ENCODE measurements around the gene DIDO1. TPM values are rescaled to one million over a fixed set of nuclear protein-coding genes. Genes with fewer than 3 reads are reported as not detected.

DIDO1 gene
- total and polyA plus RNA-seq, 2 of the 13 experiments (the other 11 are each of a cell fraction or from before 2014, with no cell fraction given) = 75.0 to 75.1 TPM

DNA sequence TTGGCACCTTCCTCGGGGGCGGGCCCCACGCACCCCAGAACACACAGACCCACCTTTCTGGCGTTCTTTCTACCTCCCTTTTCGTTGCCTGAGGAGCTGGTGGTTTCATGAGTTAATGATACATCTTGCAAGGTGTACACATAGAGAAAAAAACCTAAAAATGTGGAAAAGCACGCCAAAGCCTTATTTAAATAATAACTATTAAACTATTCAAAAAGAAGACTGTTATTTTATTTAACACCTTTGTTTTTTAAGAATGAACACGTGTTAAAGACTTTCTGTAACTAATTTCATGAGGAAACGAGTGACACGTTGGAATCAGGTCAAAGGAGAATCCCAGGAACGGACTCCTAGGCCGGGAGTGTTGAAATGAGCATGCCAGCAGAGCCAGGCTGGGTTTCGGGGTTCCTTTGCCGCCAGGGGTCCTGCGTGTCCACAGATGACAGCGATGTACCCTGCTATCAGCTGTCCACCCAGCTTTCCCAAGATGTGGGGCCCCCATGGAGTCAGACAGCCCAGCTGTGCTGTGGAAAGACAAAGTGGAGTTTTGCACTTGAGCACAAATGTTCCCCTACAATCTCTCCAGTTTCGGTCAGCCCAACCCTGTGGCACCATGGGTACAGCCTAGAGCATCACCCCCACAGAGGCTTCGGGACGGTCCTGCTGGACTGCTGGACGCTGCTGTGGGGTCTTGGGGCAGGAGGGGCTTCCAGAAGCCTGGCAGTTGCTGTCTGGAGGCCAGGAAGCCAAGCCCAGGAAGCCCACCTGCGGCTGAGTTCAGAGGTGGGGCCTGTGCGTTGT lies 42.3 kb upstream of the DIDO1 start (continued):
- TF ChIP-seq, protein P1, sequence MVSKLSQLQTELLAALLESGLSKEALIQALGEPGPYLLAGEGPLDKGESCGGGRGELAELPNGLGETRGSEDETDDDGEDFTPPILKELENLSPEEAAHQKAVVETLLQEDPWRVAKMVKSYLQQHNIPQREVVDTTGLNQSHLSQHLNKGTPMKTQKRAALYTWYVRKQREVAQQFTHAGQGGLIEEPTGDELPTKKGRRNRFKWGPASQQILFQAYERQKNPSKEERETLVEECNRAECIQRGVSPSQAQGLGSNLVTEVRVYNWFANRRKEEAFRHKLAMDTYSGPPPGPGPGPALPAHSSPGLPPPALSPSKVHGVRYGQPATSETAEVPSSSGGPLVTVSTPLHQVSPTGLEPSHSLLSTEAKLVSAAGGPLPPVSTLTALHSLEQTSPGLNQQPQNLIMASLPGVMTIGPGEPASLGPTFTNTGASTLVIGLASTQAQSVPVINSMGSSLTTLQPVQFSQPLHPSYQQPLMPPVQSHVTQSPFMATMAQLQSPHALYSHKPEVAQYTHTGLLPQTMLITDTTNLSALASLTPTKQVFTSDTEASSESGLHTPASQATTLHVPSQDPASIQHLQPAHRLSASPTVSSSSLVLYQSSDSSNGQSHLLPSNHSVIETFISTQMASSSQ (IDR thresholded peaks at IDR 0.05; ENCODE audit: low read depth) = no peak
- TF ChIP-seq, protein P1 (CRISPR knock-in tag; IDR thresholded peaks at IDR 0.05; ENCODE audit: borderline replicate concordance) = 0 out of 2 replicates have a peak, but pooled peaks have one; percentile 25
- no peak for TF ChIP-seq RCOR2 (CRISPR knock-in tag; IDR thresholded peaks at IDR 0.05)
- TF ChIP-seq DNMT3B (CRISPR knock-in tag; conservative IDR thresholded peaks at IDR 0.05) = no peak
- TF ChIP-seq, protein P2, sequence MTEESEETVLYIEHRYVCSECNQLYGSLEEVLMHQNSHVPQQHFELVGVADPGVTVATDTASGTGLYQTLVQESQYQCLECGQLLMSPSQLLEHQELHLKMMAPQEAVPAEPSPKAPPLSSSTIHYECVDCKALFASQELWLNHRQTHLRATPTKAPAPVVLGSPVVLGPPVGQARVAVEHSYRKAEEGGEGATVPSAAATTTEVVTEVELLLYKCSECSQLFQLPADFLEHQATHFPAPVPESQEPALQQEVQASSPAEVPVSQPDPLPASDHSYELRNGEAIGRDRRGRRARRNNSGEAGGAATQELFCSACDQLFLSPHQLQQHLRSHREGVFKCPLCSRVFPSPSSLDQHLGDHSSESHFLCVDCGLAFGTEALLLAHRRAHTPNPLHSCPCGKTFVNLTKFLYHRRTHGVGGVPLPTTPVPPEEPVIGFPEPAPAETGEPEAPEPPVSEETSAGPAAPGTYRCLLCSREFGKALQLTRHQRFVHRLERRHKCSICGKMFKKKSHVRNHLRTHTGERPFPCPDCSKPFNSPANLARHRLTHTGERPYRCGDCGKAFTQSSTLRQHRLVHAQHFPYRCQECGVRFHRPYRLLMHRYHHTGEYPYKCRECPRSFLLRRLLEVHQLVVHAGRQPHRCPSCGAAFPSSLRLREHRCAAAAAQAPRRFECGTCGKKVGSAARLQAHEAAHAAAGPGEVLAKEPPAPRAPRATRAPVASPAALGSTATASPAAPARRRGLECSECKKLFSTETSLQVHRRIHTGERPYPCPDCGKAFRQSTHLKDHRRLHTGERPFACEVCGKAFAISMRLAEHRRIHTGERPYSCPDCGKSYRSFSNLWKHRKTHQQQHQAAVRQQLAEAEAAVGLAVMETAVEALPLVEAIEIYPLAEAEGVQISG (CRISPR knock-in tag; IDR thresholded peaks at IDR 0.05) = peak; percentile 64
- TF ChIP-seq RAD51 (IDR thresholded peaks at IDR 0.05; ENCODE audit: borderline replicate concordance) = no peak
- TF ChIP-seq, protein P3, sequence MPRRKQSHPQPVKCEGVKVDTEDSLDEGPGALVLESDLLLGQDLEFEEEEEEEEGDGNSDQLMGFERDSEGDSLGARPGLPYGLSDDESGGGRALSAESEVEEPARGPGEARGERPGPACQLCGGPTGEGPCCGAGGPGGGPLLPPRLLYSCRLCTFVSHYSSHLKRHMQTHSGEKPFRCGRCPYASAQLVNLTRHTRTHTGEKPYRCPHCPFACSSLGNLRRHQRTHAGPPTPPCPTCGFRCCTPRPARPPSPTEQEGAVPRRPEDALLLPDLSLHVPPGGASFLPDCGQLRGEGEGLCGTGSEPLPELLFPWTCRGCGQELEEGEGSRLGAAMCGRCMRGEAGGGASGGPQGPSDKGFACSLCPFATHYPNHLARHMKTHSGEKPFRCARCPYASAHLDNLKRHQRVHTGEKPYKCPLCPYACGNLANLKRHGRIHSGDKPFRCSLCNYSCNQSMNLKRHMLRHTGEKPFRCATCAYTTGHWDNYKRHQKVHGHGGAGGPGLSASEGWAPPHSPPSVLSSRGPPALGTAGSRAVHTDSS (CRISPR knock-in tag; conservative IDR thresholded peaks at IDR 0.05) = no peak; the same call in 1 of the 2 replicates
- peak; percentile 38; the same call in 1 of the 2 replicates for TF ChIP-seq HOXA3 (CRISPR knock-in tag; IDR thresholded peaks at IDR 0.05)
- TF ChIP-seq PHF5A (CRISPR knock-in tag; IDR thresholded peaks at IDR 0.05; ENCODE audit: low read depth, unreplicated experiment) = peak; percentile 89
- peak; percentile 99 for TF ChIP-seq PAF1 (CRISPR knock-in tag; IDR thresholded peaks at IDR 0.05)
- TF ChIP-seq ZNF235 (CRISPR knock-in tag; IDR thresholded peaks at IDR 0.05; ENCODE audit: borderline replicate concordance) = no peak
- no peak for TF ChIP-seq ESRRA (CRISPR knock-in tag; IDR thresholded peaks at IDR 0.05; ENCODE audit: low read depth)
- TF ChIP-seq POLR2A (IDR thresholded peaks at IDR 0.05; ENCODE audit: insufficient read depth in 1 of 2, low read depth in 2 of 2, low read length in 2 of 2) = peak; percentile 17 to 69; a peak in 2 of 4 replicates
- TF ChIP-seq, protein P4, sequence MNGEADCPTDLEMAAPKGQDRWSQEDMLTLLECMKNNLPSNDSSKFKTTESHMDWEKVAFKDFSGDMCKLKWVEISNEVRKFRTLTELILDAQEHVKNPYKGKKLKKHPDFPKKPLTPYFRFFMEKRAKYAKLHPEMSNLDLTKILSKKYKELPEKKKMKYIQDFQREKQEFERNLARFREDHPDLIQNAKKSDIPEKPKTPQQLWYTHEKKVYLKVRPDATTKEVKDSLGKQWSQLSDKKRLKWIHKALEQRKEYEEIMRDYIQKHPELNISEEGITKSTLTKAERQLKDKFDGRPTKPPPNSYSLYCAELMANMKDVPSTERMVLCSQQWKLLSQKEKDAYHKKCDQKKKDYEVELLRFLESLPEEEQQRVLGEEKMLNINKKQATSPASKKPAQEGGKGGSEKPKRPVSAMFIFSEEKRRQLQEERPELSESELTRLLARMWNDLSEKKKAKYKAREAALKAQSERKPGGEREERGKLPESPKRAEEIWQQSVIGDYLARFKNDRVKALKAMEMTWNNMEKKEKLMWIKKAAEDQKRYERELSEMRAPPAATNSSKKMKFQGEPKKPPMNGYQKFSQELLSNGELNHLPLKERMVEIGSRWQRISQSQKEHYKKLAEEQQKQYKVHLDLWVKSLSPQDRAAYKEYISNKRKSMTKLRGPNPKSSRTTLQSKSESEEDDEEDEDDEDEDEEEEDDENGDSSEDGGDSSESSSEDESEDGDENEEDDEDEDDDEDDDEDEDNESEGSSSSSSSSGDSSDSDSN (CRISPR knock-in tag; IDR thresholded peaks at IDR 0.05) = no peak; the same call in 1 of the 2 replicates
- TF ChIP-seq CC2D1A (CRISPR knock-in tag; IDR thresholded peaks at IDR 0.05) = no peak
- 0 out of 2 replicates have a peak, but pooled peaks have one; percentile 13 for TF ChIP-seq ZBTB38 (CRISPR knock-in tag; IDR thresholded peaks at IDR 0.05)
- TF ChIP-seq ARNT2 (CRISPR knock-in tag; IDR thresholded peaks at IDR 0.05; ENCODE audit: low read depth) = no peak
- 0 out of 2 replicates have a peak, but pooled peaks have one; percentile 24 for TF ChIP-seq SMAD9 (CRISPR knock-in tag; IDR thresholded peaks at IDR 0.05)
- no peak for TF ChIP-seq SAFB2 (CRISPR knock-in tag; IDR thresholded peaks at IDR 0.05; ENCODE audit: borderline replicate concordance, low read depth)

Data from HepG2 (cell line).